K562 (cell line): ENCODE results near the gene PIP5K1B. TPM values are rescaled to one million over a fixed set of nuclear protein-coding genes. Genes with fewer than 3 reads are reported as not detected.

ENCODE experiments used
- ATAC-seq: fragments of 200-7000 bp; cut with Tn5 transposase; 3 replicates; pipeline ENCODE4 v1.9.1; 2020; ENCODE audit warnings: moderate library complexity
- BruUV-seq: library from RNA; stranded (reverse); fragments of 400-500 nt; replicated peaks from 2 replicates; lab custom pipeline; 2021; lab: Mats Ljungman, UMichigan
- CTCF ChIA-PET: fragments of 300-600 bp; formaldehyde crosslinking; extraction: SDS; loops from one replicate; lab custom pipeline; 2021; ENCODE audit warnings: low intra/inter-chr PET ratio; lab: Yijun Ruan, JAX
- POLR2A ChIA-PET: fragments of 300-600, 350-650 bp; sonication (Branson Sonifier 250); formaldehyde crosslinking; extraction: SDS; loops from one replicate; lab custom pipeline; 2021; ENCODE audit warnings: antibody characterized with exemption, inconsistent platforms; lab: Yijun Ruan, JAX
- DNase-seq, 4 experiments: peaks; one replicate each; pipeline versions ENCODE4 v3.0.0 to v3.0.0-alpha.2; 2011 to 2018; ENCODE audit warnings: low spot score in 3 of 4, mixed read lengths in 3 of 4; ENCODE audit errors: extremely low read depth in 1 of 4
- FAIRE-seq: peaks from 2 replicates; lab custom pipeline; 2011; peaks lifted over from hg19 to GRCh38; lab: Jason Lieb, UNC
- H2AFZ ChIP-seq: 2 replicates; pipeline ENCODE4 v1.6.0; 2011; ENCODE audit warnings: low read depth, low read length, control low read depth, inconsistent platforms
- H3K27ac ChIP-seq: fragments of 200-600 bp; 3 replicates; pipeline ENCODE4 v1.8.0; 2011; ENCODE audit warnings: low read depth, mild to moderate bottlenecking, control low read depth, inconsistent platforms, low read length, moderate library complexity, mixed read lengths; ENCODE audit errors: extremely low read depth
- H3K27me3 ChIP-seq, 2 experiments: fragments of 300-600 bp in 1 of 2; 2 replicates in 1 of 2; 3 replicates in 1 of 2; pipeline versions ENCODE4 v1.6.0 to v1.8.0; 2011; ENCODE audit warnings: inconsistent platforms in 2 of 2, low read length in 2 of 2, mild to moderate bottlenecking in 1 of 2, mixed read lengths in 1 of 2, moderate library complexity in 1 of 2; ENCODE audit not compliant: control insufficient read depth in 2 of 2, insufficient read depth in 2 of 2
- H3K36me3 ChIP-seq: fragments of 300-600 bp; 3 replicates; pipeline ENCODE4 v1.8.0; 2011; ENCODE audit warnings: mild to moderate bottlenecking, low read length, inconsistent platforms; ENCODE audit not compliant: control insufficient read depth, insufficient read depth
- H3K4me1 ChIP-seq, 2 experiments: fragments of 200-600 bp in 1 of 2; replicated peaks in 1 of 2; 2 replicates in 1 of 2; 3 replicates in 1 of 2; pipeline versions ENCODE4 v1.5.1 to v1.8.0; 2011; ENCODE audit warnings: inconsistent platforms in 2 of 2, low read length in 2 of 2, mild to moderate bottlenecking in 1 of 2, mixed read lengths in 1 of 2, moderate library complexity in 1 of 2; ENCODE audit not compliant: control insufficient read depth in 2 of 2, insufficient read depth in 2 of 2
- H3K4me2 ChIP-seq: 2 replicates; pipeline ENCODE4 v1.6.1; 2011; ENCODE audit warnings: low read length, control low read depth, inconsistent platforms, mixed read lengths; ENCODE audit not compliant: insufficient read depth
- H3K4me3 ChIP-seq: fragments of 200-600 bp; sonication (generic), shearing (Covaris generic); 2 replicates; pipeline ENCODE4 v1.5.1; 2016; ENCODE audit warnings: control low read depth, inconsistent platforms
- H3K79me2 ChIP-seq: fragments of 200-600 bp; 3 replicates; pipeline ENCODE4 v1.8.0; 2011; ENCODE audit warnings: low read length, inconsistent platforms; ENCODE audit not compliant: control insufficient read depth, insufficient read depth
- H3K9ac ChIP-seq, 2 experiments: 2 replicates each; pipeline versions ENCODE4 v1.6.0 to v1.6.1; 2011; ENCODE audit warnings: low read depth in 2 of 2, low read length in 2 of 2, control low read depth in 1 of 2, inconsistent platforms in 1 of 2, mild to moderate bottlenecking in 1 of 2, mixed read lengths in 1 of 2; ENCODE audit not compliant: insufficient read depth in 1 of 2
- H3K9me1 ChIP-seq: one replicate; pipeline ENCODE4 v1.6.0; 2011; ENCODE audit warnings: inconsistent platforms, mild to moderate bottlenecking, low read length, moderate library complexity; ENCODE audit not compliant: control insufficient read depth, insufficient read depth
- H3K9me3 ChIP-seq: replicated peaks from 2 replicates; pipeline ENCODE4 v1.5.1; 2011; ENCODE audit warnings: low read depth, low read length, inconsistent platforms; ENCODE audit not compliant: control insufficient read depth, insufficient read depth
- H4K20me1 ChIP-seq: replicated peaks from 2 replicates; pipeline ENCODE4 v1.6.1; 2011; ENCODE audit warnings: low read length, inconsistent platforms, mixed read lengths; ENCODE audit not compliant: control insufficient read depth, insufficient read depth
- ATF4 ChIP-seq: fragments of 450-650 bp; formaldehyde crosslinking; IDR thresholded peaks from 2 replicates; pipeline ENCODE4 v1.4.0; 2022; ENCODE audit warnings: mild to moderate bottlenecking, moderate library complexity
- CBFA2T2 ChIP-seq: fragments of 450-650 bp; conservative IDR thresholded peaks from 2 replicates; pipeline ENCODE4 v1.6.1; 2017; ENCODE audit warnings: mild to moderate bottlenecking
- GTF3C2 ChIP-seq: IDR thresholded peaks from 3 replicates; pipeline ENCODE4 v1.6.1; 2011; ENCODE audit warnings: borderline replicate concordance, mild to moderate bottlenecking, moderate library complexity; ENCODE audit not compliant: insufficient read length; ENCODE audit errors: extremely low read depth
- HDAC3 ChIP-seq: fragments of 450-650 bp; IDR thresholded peaks from 2 replicates; pipeline ENCODE4 v1.6.1; 2018; ENCODE audit warnings: borderline replicate concordance, mild to moderate bottlenecking, moderate library complexity; ENCODE audit not compliant: partially characterized antibody
- HDGF ChIP-seq: fragments of 450-650 bp; IDR thresholded peaks from 2 replicates; pipeline ENCODE4 v1.6.1; 2016
- MCM2 ChIP-seq: fragments of 450-650 bp; IDR thresholded peaks from 2 replicates; pipeline ENCODE4 v1.6.1; 2017; ENCODE audit warnings: low read depth, mild to moderate bottlenecking
- NCOA6 ChIP-seq: fragments of 450-650 bp; IDR thresholded peaks from 2 replicates; pipeline ENCODE4 v1.6.1; 2017; ENCODE audit warnings: mild to moderate bottlenecking
- NR2C2 ChIP-seq, 2 experiments: fragments of 200-800 bp in 1 of 2; sonication (Bioruptor generic) in 1 of 2; sonication (generic) in 1 of 2; formaldehyde crosslinking in 1 of 2; IDR thresholded peaks; 2 replicates each; pipeline versions ENCODE4 v1.6.1 to v1.8.0; 2016 to 2022; ENCODE audit warnings: mild to moderate bottlenecking in 1 of 2, missing compliant biosample characterization in 1 of 2, missing genetic modification characterization in 1 of 2, missing genetic modification reagents in 1 of 2
- NR4A1 ChIP-seq, 2 experiments: fragments of 250-450 bp in 1 of 2; fragments of 450-650 bp in 1 of 2; sonication (Bioruptor Pico) in 1 of 2; IDR thresholded peaks; 2 replicates each; pipeline versions ENCODE4 v1.4.0 to v1.6.1; 2016 to 2020; ENCODE audit warnings: mild to moderate bottlenecking in 2 of 2, missing compliant biosample characterization in 1 of 2, missing genetic modification characterization in 1 of 2, moderate library complexity in 1 of 2
- NUFIP1 ChIP-seq: fragments of 450-650 bp; IDR thresholded peaks from 2 replicates; pipeline ENCODE4 v1.6.1; 2018; ENCODE audit not compliant: partially characterized antibody
- SRF ChIP-seq, 2 experiments: fragments of 250-450, 450-650 bp in 1 of 2; sonication (Bioruptor Pico) in 1 of 2; sonication (generic) in 1 of 2; formaldehyde crosslinking; IDR thresholded peaks; 2 replicates each; pipeline versions ENCODE4 v1.5.0 to v1.5.1; 2020 to 2022; ENCODE audit warnings: mild to moderate bottlenecking in 1 of 2, missing genetic modification reagents in 1 of 2
- TCF15 ChIP-seq: fragments of 250-450 bp; sonication (Bioruptor Pico); IDR thresholded peaks from 2 replicates; pipeline ENCODE4 v1.8.0; 2022; ENCODE audit warnings: moderate library complexity, mild to moderate bottlenecking, inconsistent platforms
- ZBTB5 ChIP-seq: fragments of 450-650 bp; IDR thresholded peaks from 2 replicates; pipeline ENCODE4 v1.6.1; 2017; ENCODE audit warnings: antibody characterized with exemption
- ZNF23 ChIP-seq: fragments of 250-450 bp; sonication (Bioruptor Pico); IDR thresholded peaks from 2 replicates; pipeline ENCODE4 v1.4.0; 2020; ENCODE audit warnings: mild to moderate bottlenecking
- ZNF347 ChIP-seq: fragments of 450-650 bp; formaldehyde crosslinking; IDR thresholded peaks from 2 replicates; pipeline ENCODE4 v1.4.0; 2020; ENCODE audit warnings: low read depth, mild to moderate bottlenecking, moderate library complexity
- ZNF511 ChIP-seq: sonication (generic); formaldehyde crosslinking; IDR thresholded peaks from 2 replicates; pipeline ENCODE4 v1.8.0; 2022; ENCODE audit warnings: mild to moderate bottlenecking, missing genetic modification reagents
- WGBS: fragments of 100-300 bp; shearing (Covaris generic); methylation state at CpG from one replicate; pipeline ENCODE4 v1.1.6; 2016; ENCODE audit warnings: low coverage, mixed read lengths; ENCODE audit not compliant: insufficient coverage; ENCODE audit errors: missing lambda C conversion rate; 5-methylcytosine and 5-hydroxymethylcytosine counted together
- in situ Hi-C: fragments of 300-500 bp; cut with MboI; formaldehyde crosslinking; loops from 4 replicates; pipeline ENCODE4 v1.15.0; 2018; ENCODE audit warnings: inconsistent platforms, mixed read lengths
- intact Hi-C: fragments of 100-400 bp; cut with micrococcal nuclease; formaldehyde crosslinking; loops from 2 replicates; pipeline ENCODE4 v1.14.2; 2022
- polyA plus RNA-seq, 8 experiments: library from polyadenylated mRNA; depleted of rRNA in 4 of 8; stranded (reverse) in 5 of 8; unstranded in 3 of 8; fragments of >200 nt; fragmentation: Nextera tagmentation in 2 of 8; fragmentation: Illumina TruSeq in 1 of 8; extraction: Ambion mirVana in 2 of 8; extraction: Trizol in 1 of 8; gene quantifications; 2 replicates each; pipeline versions ENCODE4 v1.2.1 to v1.2.3, GENCODE V29; 2011 to 2014; ENCODE audit warnings: inconsistent platforms in 1 of 8, missing spikeins in 1 of 8
- total RNA-seq, 7 experiments: library from RNA; depleted of rRNA in 6 of 7; stranded (reverse); fragments of >200 nt in 6 of 7; fragmentation: Illumina TruSeq in 2 of 7; extraction: Trizol in 2 of 7; gene quantifications; 2 replicates each; pipeline versions ENCODE4 v1.2.1 to v1.2.3, GENCODE V29; 2011 to 2021; ENCODE audit warnings: low replicate concordance in 1 of 7

The PIP5K1B gene
- total and polyA plus RNA-seq, 9 of the 15 experiments (the other 6 are each of a cell fraction or from before 2014, with no cell fraction given) = 3.1 to 12.9 (median 7.4) TPM

- peaks cover 0 to 10% of the 10 kb centered on the region in 2 experiments; a peak in 2 of 5 replicates for H3K4me1 ChIP-seq
- H3K79me2 ChIP-seq = no peaks in the 10 kb centered on the region
- FAIRE-seq = no peak
- no peak overlapping the region for H3K4me2 ChIP-seq
- no peak overlapping the region for H2AFZ ChIP-seq
- POLR2A ChIA-PET = no interaction called here
- intact Hi-C loops = no loop called here
- no peak overlapping the region for H3K27ac ChIP-seq
- no peaks in the 10 kb centered on the region for H3K36me3 ChIP-seq
- H3K27me3 ChIP-seq = no peaks in the 10 kb centered on the region
- ATAC-seq = no peak
- H3K9me3 ChIP-seq = no peaks in the 10 kb centered on the region
- H3K9ac ChIP-seq = no peak overlapping the region
- 87% methylated on average over 6 of the region's 6 CpGs for WGBS
- CTCF ChIA-PET = no interaction called here
- no peaks in the 10 kb centered on the region for H3K9me1 ChIP-seq
- BruUV-seq = no TSS peak
- in situ Hi-C loops = no loop called here
- H3K4me3 ChIP-seq = no peak overlapping the region
- no peak for DNase-seq
- H4K20me1 ChIP-seq = no peaks in the 10 kb centered on the region
- TF ChIP-seq NR4A1 (CRISPR knock-in tag; IDR thresholded peaks at IDR 0.05) (no peak), NR4A1 (tag; IDR thresholded peaks at IDR 0.05) (no peak), MCM2 (no peak), ZNF511 (no peak), NCOA6 (no peak), ATF4 (CRISPR knock-in tag) (no peak), ZBTB5 (no peak), GTF3C2 (no peak), SRF (CRISPR knock-in tag; IDR thresholded peaks at IDR 0.05) (no peak), TCF15 (no peak), CBFA2T2 (no peak), HDAC3 (no peak), NR2C2 (CRISPR knock-in tag; IDR thresholded peaks at IDR 0.05) (no peak), NR2C2 (tag; IDR thresholded peaks at IDR 0.05) (no peak), ZNF347 (CRISPR knock-in tag) (no peak), NUFIP1 (no peak), ZNF23 (no peak), HDGF (no peak)
These were observed 226.8 kb downstream of the PIP5K1B start for GRCh38 chr9:68931821-68932220.
